ENCODE data around the gene WBP1L.

Gene WBP1L

GRCh38 chr10:102780527-102780808, 36.7 kb downstream of the WBP1L start:
- DNase-seq (ENCODE audit: low read depth), result no peak
- TF ChIP-seq, protein P1, sequence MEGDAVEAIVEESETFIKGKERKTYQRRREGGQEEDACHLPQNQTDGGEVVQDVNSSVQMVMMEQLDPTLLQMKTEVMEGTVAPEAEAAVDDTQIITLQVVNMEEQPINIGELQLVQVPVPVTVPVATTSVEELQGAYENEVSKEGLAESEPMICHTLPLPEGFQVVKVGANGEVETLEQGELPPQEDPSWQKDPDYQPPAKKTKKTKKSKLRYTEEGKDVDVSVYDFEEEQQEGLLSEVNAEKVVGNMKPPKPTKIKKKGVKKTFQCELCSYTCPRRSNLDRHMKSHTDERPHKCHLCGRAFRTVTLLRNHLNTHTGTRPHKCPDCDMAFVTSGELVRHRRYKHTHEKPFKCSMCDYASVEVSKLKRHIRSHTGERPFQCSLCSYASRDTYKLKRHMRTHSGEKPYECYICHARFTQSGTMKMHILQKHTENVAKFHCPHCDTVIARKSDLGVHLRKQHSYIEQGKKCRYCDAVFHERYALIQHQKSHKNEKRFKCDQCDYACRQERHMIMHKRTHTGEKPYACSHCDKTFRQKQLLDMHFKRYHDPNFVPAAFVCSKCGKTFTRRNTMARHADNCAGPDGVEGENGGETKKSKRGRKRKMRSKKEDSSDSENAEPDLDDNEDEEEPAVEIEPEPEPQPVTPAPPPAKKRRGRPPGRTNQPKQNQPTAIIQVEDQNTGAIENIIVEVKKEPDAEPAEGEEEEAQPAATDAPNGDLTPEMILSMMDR (conservative IDR thresholded peaks at IDR 0.05; ENCODE audit: low read length), result no peak

GRCh38 chr10:102781090-102781920, 37.6 kb downstream of the WBP1L start:
- DNase-seq (ENCODE audit: low read depth), result no peak
- TF ChIP-seq, protein P1 (conservative IDR thresholded peaks at IDR 0.05; ENCODE audit: low read length), result no peak
- no peak overlapping the region for H3K4me3 ChIP-seq (ENCODE audit: low read length)

More at GRCh38 chr10:102780527-102780808, 36.7 kb downstream of the WBP1L start:
- H3K4me3 ChIP-seq (ENCODE audit: low read length), result no peak overlapping the region

- peak; percentile 37 for DNase-seq (ENCODE audit: low read depth)
- no peak overlapping the region for H3K4me3 ChIP-seq (ENCODE audit: low read length)
- TF ChIP-seq, protein P1 (conservative IDR thresholded peaks at IDR 0.05; ENCODE audit: low read length), result no peak
Measured at GRCh38 chr10:102781921-102782557, 38.3 kb downstream of the WBP1L start.

DNA sequence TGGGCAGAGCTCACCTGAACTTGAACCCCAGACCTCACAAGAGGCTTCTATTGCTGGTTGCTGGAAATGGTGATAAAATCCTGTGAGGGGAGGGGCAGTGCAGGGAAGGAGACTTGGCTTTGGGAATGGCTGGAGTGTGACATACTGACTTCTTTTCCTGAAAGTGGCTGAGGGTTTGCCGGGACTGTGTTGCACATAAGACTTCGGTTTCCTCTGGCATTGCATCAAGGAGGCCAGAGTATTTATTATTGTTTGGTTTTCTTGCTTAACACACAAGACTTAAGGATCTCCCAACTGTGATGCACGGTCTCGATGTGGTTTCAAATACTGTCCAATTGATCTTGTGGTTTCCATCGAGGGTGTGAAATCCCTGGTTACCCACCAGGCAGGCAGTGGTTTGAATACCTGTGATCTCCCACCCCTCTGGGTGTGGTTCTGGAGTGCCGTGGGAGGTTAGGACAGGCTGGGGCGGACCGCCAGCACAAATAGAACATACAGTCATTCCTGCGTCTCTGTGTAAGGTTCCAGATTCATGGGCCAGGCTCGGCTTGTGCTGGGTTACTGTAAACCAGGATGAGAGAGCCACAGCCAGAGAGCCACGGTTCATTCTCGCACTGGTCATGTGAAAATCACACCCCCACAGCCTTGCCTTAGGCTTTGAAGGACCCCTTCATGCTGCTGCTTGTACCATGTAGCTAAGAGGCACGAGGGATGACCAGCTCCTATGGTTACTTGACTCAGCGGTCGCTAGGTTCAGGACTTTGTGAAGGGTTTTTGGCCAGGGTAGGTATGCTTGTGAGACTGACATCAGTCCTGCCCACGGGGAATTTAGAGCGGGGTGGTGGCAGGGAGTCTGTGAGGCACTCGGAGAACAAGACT, 39.2 kb downstream of the WBP1L start:
- TF ChIP-seq, protein P1 (conservative IDR thresholded peaks at IDR 0.05; ENCODE audit: low read length), result no peak
- H3K4me3 ChIP-seq (ENCODE audit: low read length), result no peak overlapping the region
- DNase-seq (ENCODE audit: low read depth), result peak; percentile 93

- no peak overlapping the region for H3K4me3 ChIP-seq (ENCODE audit: low read length)
- DNase-seq (ENCODE audit: low read depth), result no peak
- TF ChIP-seq, protein P1 (conservative IDR thresholded peaks at IDR 0.05; ENCODE audit: low read length), result no peak
Measured at GRCh38 chr10:102783568-102783967, 39.8 kb downstream of the WBP1L start.

- H3K4me3 ChIP-seq (ENCODE audit: low read length), result no peak overlapping the region
- TF ChIP-seq, protein P1 (conservative IDR thresholded peaks at IDR 0.05; ENCODE audit: low read length), result no peak
- peak; percentile 43 for DNase-seq (ENCODE audit: low read depth)
Measured at GRCh38 chr10:102785818-102786217, 42.1 kb downstream of the WBP1L start.
